ENCODE data around the gene SNCG.

Gene SNCG

DNA sequence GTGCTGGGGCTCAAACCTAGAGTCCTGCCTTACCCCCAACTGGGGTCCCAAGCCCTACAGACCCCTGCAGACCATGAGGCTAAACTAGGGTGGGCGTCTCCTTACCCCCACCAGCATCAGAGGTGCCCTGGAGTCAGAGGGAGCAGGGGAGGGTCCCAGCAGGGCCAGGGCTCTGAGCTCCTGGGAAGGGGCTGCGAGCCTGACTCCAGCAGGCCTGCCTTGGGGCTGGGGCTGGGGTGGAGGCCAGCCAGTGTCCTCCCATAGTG is 1.3 kb downstream of the SNCG start:
- CTCF ChIA-PET = interaction anchor here (0.8 to 10.1 kb wide), 5 partner anchors 9 to 271 kb away, joined by 3 to 171 read pairs (median 9); partner anchors contain the start of gene ADIRF
- no peak overlapping the region for H3K4me3 ChIP-seq (ENCODE audit: low read depth, low read length)
- no peak for DNase-seq (ENCODE audit: low read depth, low spot score)
- POLR2A ChIA-PET = no interaction called here
- TF ChIP-seq, protein P1, sequence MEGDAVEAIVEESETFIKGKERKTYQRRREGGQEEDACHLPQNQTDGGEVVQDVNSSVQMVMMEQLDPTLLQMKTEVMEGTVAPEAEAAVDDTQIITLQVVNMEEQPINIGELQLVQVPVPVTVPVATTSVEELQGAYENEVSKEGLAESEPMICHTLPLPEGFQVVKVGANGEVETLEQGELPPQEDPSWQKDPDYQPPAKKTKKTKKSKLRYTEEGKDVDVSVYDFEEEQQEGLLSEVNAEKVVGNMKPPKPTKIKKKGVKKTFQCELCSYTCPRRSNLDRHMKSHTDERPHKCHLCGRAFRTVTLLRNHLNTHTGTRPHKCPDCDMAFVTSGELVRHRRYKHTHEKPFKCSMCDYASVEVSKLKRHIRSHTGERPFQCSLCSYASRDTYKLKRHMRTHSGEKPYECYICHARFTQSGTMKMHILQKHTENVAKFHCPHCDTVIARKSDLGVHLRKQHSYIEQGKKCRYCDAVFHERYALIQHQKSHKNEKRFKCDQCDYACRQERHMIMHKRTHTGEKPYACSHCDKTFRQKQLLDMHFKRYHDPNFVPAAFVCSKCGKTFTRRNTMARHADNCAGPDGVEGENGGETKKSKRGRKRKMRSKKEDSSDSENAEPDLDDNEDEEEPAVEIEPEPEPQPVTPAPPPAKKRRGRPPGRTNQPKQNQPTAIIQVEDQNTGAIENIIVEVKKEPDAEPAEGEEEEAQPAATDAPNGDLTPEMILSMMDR (IDR thresholded peaks at IDR 0.05; ENCODE audit: insufficient read depth, low read length, missing control alignments) = no peak

- H3K4me3 ChIP-seq (ENCODE audit: low read depth, low read length) = no peak overlapping the region
- TF ChIP-seq, protein P1 (IDR thresholded peaks at IDR 0.05; ENCODE audit: insufficient read depth, low read length, missing control alignments) = peak; percentile 93
- ChIA-PET POLR2A (interaction anchor here (1.2 kb wide), 1 partner anchor 11 kb away, joined by 3 read pairs; no protein-coding TSS in a partner anchor), CTCF (interaction anchor here (0.7 to 10.1 kb wide), 6 partner anchors 8 to 318 kb away, joined by 3 to 171 read pairs (median 6); partner anchors contain the start of gene ADIRF)
- no peak for DNase-seq (ENCODE audit: low read depth, low spot score)
These were observed 1.8 kb downstream of the SNCG start for GRCh38 chr10:86960003-86960862.

DNA sequence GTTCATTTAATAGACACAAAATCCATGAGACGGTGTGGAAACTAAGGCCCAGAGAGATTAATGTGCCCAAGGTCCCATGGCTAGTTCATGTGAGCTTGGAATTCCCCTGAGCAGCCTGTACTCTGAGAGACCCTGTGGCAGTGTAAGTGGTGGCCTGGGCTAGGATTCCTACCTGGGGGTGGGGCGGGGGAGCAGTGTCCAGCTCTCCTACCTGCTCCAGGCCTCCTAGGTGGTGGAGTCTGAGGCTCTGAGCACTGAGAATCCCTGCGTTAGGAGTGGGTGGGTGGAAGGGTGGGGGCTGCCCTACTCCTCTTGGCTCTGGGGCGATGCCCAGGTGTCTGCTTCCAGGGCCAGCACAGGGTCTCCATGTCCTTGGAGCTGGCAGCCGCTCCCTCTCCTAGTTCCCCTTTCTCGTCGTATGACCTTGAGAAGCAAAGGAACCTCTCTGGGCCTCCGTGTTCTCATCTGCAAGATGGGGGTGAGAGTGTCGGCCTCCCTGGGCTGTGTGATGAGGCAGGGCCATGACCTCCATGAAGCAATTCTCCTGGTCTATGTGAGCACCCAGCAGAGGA is 2.5 kb downstream of the SNCG start:
- TF ChIP-seq, protein P1 (IDR thresholded peaks at IDR 0.05; ENCODE audit: insufficient read depth, low read length, missing control alignments) = no peak
- ChIA-PET POLR2A (interaction anchor here (1.2 kb wide), 1 partner anchor 10 kb away, joined by 3 read pairs; no protein-coding TSS in a partner anchor), CTCF (interaction anchor here (0.7 to 10.1 kb wide), 5 partner anchors 7 to 319 kb away, joined by 3 to 171 read pairs (median 9); partner anchors contain the start of gene ADIRF)
- DNase-seq (ENCODE audit: low read depth, low spot score) = no peak
- no peak overlapping the region for H3K4me3 ChIP-seq (ENCODE audit: low read depth, low read length)

DNA sequence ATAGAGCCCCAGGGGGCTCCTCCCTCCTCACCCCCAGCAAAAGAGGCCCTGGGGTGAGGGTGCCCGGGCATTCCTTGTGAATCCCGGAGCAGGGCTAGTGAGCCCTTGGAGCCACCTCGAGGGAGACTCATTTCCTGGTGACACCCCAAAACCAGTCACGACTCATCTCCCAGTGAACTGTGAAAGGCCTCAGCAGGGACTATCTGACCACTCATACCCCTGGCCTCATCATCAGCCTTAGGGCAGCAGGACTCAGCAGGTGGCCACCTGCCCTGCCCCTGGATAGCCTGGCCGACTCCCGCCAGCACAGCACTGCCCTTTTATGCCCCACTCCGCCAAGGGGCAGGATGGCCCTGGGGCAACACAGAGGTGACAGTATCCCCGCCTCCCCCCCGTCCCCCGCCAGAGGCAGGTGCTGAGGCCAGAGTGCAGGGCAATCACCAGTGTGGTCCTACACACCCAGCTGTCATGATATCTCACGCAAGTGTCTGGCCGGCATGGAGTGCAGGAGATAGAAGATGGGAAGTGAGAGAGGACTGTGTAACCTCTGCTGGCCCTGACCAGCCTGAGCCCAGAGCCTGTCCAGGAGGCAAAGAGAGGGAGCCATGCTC is 3.2 kb downstream of the SNCG start:
- no peak for DNase-seq (ENCODE audit: low read depth, low spot score)
- CTCF ChIA-PET = interaction anchor here (1.4 to 10.1 kb wide), 2 partner anchors 19 to 21 kb away, joined by 5 to 171 read pairs; no protein-coding TSS in a partner anchor
- H3K4me3 ChIP-seq (ENCODE audit: low read depth, low read length) = no peak overlapping the region

DNA sequence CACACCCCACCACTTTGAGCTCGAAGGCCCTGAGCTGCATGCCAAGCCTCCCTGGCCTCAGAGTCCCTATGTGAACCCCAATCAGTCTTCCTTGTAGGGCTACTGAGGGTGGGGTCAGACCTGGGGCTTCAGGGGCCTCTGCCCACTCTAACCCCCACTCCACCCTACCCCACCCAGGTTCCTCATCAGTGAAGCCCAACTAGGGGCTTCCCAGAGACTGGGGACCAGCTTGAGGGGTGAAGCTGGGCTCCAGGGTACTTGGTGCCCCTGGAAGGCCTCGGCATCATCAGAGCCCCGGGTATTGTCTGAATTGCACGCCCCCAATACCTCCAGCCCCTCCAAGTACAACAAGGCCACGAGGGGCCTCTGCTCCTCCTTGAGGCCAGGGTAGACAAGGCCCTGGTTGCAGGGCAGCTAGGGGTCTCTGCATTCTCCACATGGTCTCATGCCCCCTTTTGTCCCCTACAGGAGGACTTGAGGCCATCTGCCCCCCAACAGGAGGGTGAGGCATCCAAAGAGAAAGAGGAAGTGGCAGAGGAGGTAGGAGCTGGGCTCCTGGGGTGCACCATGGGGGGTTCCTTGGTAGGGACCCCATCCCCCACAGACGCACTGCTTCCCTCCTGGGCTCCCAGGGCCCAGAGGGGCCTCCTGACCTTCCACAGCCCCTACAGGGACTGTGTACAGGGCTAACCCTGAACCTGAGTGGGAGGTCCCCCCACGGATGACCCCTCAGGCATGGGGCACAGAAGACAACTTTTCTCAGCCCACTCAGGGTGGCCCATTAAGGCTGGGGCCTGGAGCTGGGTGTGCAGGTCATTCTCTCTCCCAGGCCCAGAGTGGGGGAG is 4.0 kb downstream of the SNCG start:
- TF ChIP-seq, protein P1 (IDR thresholded peaks at IDR 0.05; ENCODE audit: insufficient read depth, low read length, missing control alignments) = no peak
- DNase-seq (ENCODE audit: low read depth, low spot score) = no peak
- ChIA-PET POLR2A (no interaction called here), CTCF (interaction anchor here (0.7 to 1.6 kb wide), 4 partner anchors 17 to 24 kb away, joined by 3 to 6 read pairs (median 4); no protein-coding TSS in a partner anchor)
- no peak overlapping the region for H3K4me3 ChIP-seq (ENCODE audit: low read depth, low read length)

More for the DNA sequence above, 3.2 kb downstream of the SNCG start:
- TF ChIP-seq, protein P1 (IDR thresholded peaks at IDR 0.05; ENCODE audit: insufficient read depth, low read length, missing control alignments) = no peak
- POLR2A ChIA-PET = no interaction called here
